ENCODE data around the gene KCNAB2. TPM values are rescaled to one million over a fixed set of nuclear protein-coding genes. Genes with fewer than 3 reads are reported as not detected.
"Not testable (repeated sequence)": the region's sequence is repeated elsewhere in the genome, so short reads cannot be mapped to it uniquely, and the experiment has no call there.

The KCNAB2 gene
- total and polyA plus RNA-seq, 4 donors, result 7.5 to 48.3 (median 41.1) TPM

DNA sequence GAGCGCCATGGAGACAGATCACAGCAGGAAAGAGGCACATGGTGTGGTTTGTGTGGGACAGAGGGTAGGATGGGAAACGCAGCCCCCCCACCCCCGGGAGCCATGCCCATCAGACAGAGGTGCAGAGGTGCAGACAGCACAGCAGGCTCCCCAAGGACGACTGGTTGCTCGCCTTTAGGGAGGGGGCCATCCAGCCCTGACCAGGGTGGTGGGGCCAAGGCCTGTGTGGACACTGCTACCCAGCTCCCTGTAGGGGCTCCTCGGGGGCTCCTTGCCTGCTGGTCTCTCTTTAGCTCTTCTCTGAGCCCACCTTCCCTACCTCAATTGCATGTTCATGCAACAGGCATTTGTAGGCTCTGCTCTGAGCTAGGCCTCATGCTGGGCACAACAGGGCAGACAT, 3.7 kb downstream of the KCNAB2 start:
- Histone ChIP-seq H3K27me3 (ENCODE audit: control insufficient read depth, insufficient read depth, low read length) (no peaks in the 10 kb centered on the region), H3K36me3 (ENCODE audit: control insufficient read depth, insufficient read depth, low read length) (peaks cover 17% of the 10 kb centered on the region), H3K27ac (ENCODE audit: low read depth, low read length) (no peak overlapping the region), H3K4me3 (ENCODE audit: low read depth, low read length) (no peak overlapping the region), H3K4me1 (ENCODE audit: control insufficient read depth, insufficient read depth, low read length) (peaks cover 17% of the 10 kb centered on the region), H3K9me3 (ENCODE audit: control insufficient read depth, insufficient read depth, low read length) (no peaks in the 10 kb centered on the region)
- WGBS (ENCODE audit: insufficient coverage), result 77% methylated on average over 5 of the region's 6 CpGs
- DNase-seq (ENCODE audit: low read depth in 4 of 6, low spot score in 6 of 6), result no peak

GRCh38 chr1:6051423-6051822, 5.7 kb downstream of the KCNAB2 start:
- Histone ChIP-seq H3K4me3 (ENCODE audit: low read depth, low read length) (no peak overlapping the region), H3K4me1 (ENCODE audit: control insufficient read depth, insufficient read depth, low read length) (peaks cover 10% of the 10 kb centered on the region), H3K36me3 (ENCODE audit: control insufficient read depth, insufficient read depth, low read length) (peaks cover 14% of the 10 kb centered on the region), H3K27ac (ENCODE audit: low read depth, low read length) (no peak overlapping the region), H3K27me3 (ENCODE audit: control insufficient read depth, insufficient read depth, low read length) (no peaks in the 10 kb centered on the region), H3K9me3 (ENCODE audit: control insufficient read depth, insufficient read depth, low read length) (no peaks in the 10 kb centered on the region)
- no peak for DNase-seq (ENCODE audit: low read depth in 4 of 6, low spot score in 6 of 6)
- 81% methylated on average over 18 of the region's 23 CpGs for WGBS (ENCODE audit: insufficient coverage)

DNA sequence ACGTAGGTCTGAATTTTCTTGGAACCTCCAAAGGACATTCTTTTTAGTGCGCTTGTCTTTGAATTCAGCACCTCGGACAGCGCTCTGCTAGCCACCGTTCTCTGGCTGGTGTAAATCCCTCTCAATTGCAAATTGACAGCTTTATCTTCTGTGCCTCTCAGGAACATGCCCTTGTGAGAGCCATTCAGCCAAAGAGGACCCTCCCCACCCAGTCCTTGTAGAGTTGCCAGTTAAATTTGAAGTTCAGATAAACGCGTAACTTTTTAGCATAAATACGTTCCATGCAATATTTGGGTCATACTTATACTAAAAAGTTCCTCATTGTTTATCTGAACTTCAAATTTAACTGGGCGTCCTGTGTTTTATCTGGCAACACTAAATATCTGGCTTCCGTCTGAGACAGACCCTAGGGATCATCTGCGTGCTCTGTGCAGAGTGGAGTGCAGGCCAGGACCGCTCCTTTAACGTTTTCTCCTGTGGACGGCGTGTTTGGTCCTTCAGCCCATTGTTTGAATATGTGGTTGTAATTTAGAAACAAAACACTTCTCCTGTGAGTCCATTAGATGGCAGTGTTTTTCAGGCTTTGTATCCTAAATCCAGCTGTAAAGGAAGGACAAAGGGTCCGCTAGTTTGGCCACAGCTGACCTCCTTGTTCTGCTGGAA, 7.0 kb downstream of the KCNAB2 start:
- DNase-seq (ENCODE audit: low read depth in 4 of 6, low spot score in 6 of 6), result peak; percentile 44 to 94 (median 68)
- Histone ChIP-seq H3K27me3 (ENCODE audit: control insufficient read depth, insufficient read depth, low read length) (no peaks in the 10 kb centered on the region), H3K4me3 (ENCODE audit: low read depth, low read length) (no peak overlapping the region), H3K36me3 (ENCODE audit: control insufficient read depth, insufficient read depth, low read length) (peaks cover 11% of the 10 kb centered on the region), H3K9me3 (ENCODE audit: control insufficient read depth, insufficient read depth, low read length) (no peaks in the 10 kb centered on the region), H3K4me1 (ENCODE audit: control insufficient read depth, insufficient read depth, low read length) (peaks cover 10% of the 10 kb centered on the region), H3K27ac (ENCODE audit: low read depth, low read length) (no peak overlapping the region)
- 3% methylated on average over 14 of the region's 16 CpGs for WGBS (ENCODE audit: insufficient coverage)

- 13% methylated on average over 8 of the region's 8 CpGs for WGBS (ENCODE audit: insufficient coverage)
- H3K9me3 ChIP-seq (ENCODE audit: control insufficient read depth, insufficient read depth, low read length), result no peaks in the 10 kb centered on the region
- H3K27me3 ChIP-seq (ENCODE audit: control insufficient read depth, insufficient read depth, low read length), result no peaks in the 10 kb centered on the region
- H3K27ac ChIP-seq (ENCODE audit: low read depth, low read length), result no peak overlapping the region
- peaks cover 11% of the 10 kb centered on the region for H3K36me3 ChIP-seq (ENCODE audit: control insufficient read depth, insufficient read depth, low read length)
- no peak overlapping the region for H3K4me3 ChIP-seq (ENCODE audit: low read depth, low read length)
- no peak for DNase-seq (ENCODE audit: low read depth in 4 of 6, low spot score in 6 of 6)
- peaks cover 10% of the 10 kb centered on the region for H3K4me1 ChIP-seq (ENCODE audit: control insufficient read depth, insufficient read depth, low read length)
These were observed 7.5 kb downstream of the KCNAB2 start for GRCh38 chr1:6053206-6053546.

DNA sequence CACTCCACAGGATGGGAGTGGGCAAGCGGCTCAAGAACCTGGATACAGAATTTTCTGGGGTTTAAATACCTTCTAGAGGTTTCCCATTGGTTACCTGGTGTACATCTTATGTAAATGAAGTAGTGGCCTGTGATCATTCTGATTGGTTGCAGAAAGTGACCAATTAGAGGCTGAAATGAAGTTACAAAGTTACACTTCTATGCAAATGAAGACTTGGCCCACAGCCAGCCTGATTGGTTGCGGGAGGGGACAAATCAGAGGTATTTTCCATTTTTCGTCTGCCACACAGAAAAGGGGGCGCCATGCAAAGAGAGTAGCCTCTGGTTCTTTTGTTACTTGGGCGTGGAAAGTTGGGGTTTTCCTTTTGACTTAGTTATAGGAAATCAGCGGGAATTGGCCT, 8.9 kb downstream of the KCNAB2 start:
- no peaks in the 10 kb centered on the region for H3K27me3 ChIP-seq (ENCODE audit: control insufficient read depth, insufficient read depth, low read length)
- peaks cover 5% of the 10 kb centered on the region for H3K36me3 ChIP-seq (ENCODE audit: control insufficient read depth, insufficient read depth, low read length)
- no peak overlapping the region for H3K4me3 ChIP-seq (ENCODE audit: low read depth, low read length)
- H3K9me3 ChIP-seq (ENCODE audit: control insufficient read depth, insufficient read depth, low read length), result no peaks in the 10 kb centered on the region
- H3K4me1 ChIP-seq (ENCODE audit: control insufficient read depth, insufficient read depth, low read length), result peaks cover 23% of the 10 kb centered on the region
- DNase-seq (ENCODE audit: low read depth in 4 of 6, low spot score in 6 of 6), result no peak
- H3K27ac ChIP-seq (ENCODE audit: low read depth, low read length), result no peak overlapping the region
- WGBS (ENCODE audit: insufficient coverage), result 86% methylated on average over 6 of the region's 6 CpGs

DNA sequence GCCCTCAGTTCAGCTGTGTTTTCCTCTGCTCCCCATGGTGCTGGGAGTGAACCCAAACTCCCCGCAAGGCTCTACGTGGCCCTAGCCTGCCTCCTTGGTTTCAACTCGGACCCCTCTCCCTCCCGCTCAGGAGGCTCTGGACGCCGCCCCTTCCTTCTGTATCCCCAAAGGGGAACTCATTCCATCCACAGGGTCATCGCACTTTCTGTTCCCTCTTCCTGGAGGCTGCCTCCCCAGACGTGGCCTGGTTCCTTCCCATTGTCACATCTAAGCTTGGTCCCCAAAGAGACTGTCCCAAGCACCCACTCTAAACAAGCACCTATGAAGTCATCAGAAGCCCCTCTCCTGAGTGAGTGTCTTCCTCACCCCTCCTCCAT, 10.9 kb downstream of the KCNAB2 start:
- DNase-seq (ENCODE audit: low read depth in 4 of 6, low spot score in 6 of 6), result no peak
- H3K36me3 ChIP-seq (ENCODE audit: control insufficient read depth, insufficient read depth, low read length), result peaks cover 10% of the 10 kb centered on the region
- H3K9me3 ChIP-seq (ENCODE audit: control insufficient read depth, insufficient read depth, low read length), result no peaks in the 10 kb centered on the region
- peaks cover 23% of the 10 kb centered on the region for H3K4me1 ChIP-seq (ENCODE audit: control insufficient read depth, insufficient read depth, low read length)
- no peak overlapping the region for H3K27ac ChIP-seq (ENCODE audit: low read depth, low read length)
- no peak overlapping the region for H3K4me3 ChIP-seq (ENCODE audit: low read depth, low read length)
- no peaks in the 10 kb centered on the region for H3K27me3 ChIP-seq (ENCODE audit: control insufficient read depth, insufficient read depth, low read length)
- 77% methylated on average over 8 of the region's 8 CpGs for WGBS (ENCODE audit: insufficient coverage)

DNA sequence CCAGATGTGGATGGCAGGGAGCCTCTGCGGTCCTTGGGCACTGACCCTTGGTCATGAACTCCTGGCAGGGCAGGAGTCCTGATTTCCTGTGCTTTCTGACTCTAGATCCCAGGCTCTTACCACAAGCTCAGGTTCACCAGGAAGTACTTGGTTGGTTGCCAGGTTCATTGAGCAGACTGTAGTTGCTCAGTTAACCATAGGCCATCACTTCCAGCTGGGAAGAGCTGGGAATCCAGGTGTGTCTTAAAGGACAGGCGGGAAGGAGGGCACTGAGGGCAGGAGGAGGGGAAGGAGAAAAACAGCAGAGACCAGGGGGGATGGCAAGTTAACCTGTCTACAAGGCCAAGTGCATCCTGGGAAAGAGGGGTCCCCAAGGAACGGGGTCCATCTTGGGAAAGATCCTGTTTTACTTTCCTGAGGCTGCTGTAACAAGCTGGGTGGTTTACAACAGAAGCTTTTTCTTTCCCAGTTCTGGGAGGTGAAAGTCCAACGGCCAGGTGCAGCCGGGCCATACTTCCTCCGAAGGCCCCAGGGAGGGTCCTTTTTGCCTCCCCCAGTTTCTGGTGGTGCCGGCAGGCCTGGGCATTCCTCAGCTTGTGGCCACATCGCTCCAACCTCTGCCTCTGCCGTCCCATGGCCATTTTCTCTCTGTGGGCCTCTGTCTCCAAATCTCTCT, 11.6 kb downstream of the KCNAB2 start:
- 93% methylated on average over 8 of the region's 9 CpGs for WGBS (ENCODE audit: insufficient coverage)
- Histone ChIP-seq H3K4me3 (ENCODE audit: low read depth, low read length) (no peak overlapping the region), H3K9me3 (ENCODE audit: control insufficient read depth, insufficient read depth, low read length) (no peaks in the 10 kb centered on the region), H3K27ac (ENCODE audit: low read depth, low read length) (no peak overlapping the region), H3K36me3 (ENCODE audit: control insufficient read depth, insufficient read depth, low read length) (peaks cover 9% of the 10 kb centered on the region), H3K27me3 (ENCODE audit: control insufficient read depth, insufficient read depth, low read length) (no peaks in the 10 kb centered on the region), H3K4me1 (ENCODE audit: control insufficient read depth, insufficient read depth, low read length) (peaks cover 23% of the 10 kb centered on the region)
- no peak for DNase-seq (ENCODE audit: low read depth in 4 of 6, low spot score in 6 of 6)

DNA sequence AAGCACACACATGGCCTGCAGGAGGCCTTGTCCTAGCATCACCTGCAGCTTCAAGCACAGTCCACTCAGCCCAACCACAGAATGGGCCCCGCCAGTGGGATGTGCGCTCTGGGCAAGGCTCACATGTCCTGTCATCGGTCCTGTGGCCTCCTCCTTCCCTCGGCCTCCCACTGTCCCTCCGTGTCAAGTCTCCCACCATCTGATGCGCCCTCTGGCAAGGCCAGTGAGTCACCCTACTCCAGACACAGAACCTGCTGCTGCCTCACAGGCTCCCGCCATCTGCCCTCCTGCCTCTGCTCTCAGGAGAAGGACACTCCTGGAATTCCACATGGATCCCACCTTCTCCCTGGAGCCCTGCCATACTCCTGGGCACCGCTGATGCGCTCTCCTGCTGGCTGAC, 14.2 kb downstream of the KCNAB2 start:
- WGBS (ENCODE audit: insufficient coverage), result 86% methylated on average over 9 of the region's 9 CpGs

GRCh38 chr1:6062670-6063069, 17.0 kb downstream of the KCNAB2 start:
- no peak for DNase-seq (ENCODE audit: low read depth in 4 of 6, low spot score in 6 of 6)
- WGBS (ENCODE audit: insufficient coverage), result 94% methylated on average over 5 of the region's 6 CpGs
- Histone ChIP-seq H3K27ac (ENCODE audit: low read depth, low read length) (no peak overlapping the region), H3K4me3 (ENCODE audit: low read depth, low read length) (no peak overlapping the region), H3K9me3 (ENCODE audit: control insufficient read depth, insufficient read depth, low read length) (no peaks in the 10 kb centered on the region), H3K36me3 (ENCODE audit: control insufficient read depth, insufficient read depth, low read length) (peaks cover 28% of the 10 kb centered on the region), H3K27me3 (ENCODE audit: control insufficient read depth, insufficient read depth, low read length) (no peaks in the 10 kb centered on the region), H3K4me1 (ENCODE audit: control insufficient read depth, insufficient read depth, low read length) (peaks cover 27% of the 10 kb centered on the region)

More for the DNA sequence above, 14.2 kb downstream of the KCNAB2 start:
- Histone ChIP-seq H3K4me1 (ENCODE audit: control insufficient read depth, insufficient read depth, low read length) (peaks cover 19% of the 10 kb centered on the region), H3K27ac (ENCODE audit: low read depth, low read length) (no peak overlapping the region), H3K36me3 (ENCODE audit: control insufficient read depth, insufficient read depth, low read length) (peaks cover 9% of the 10 kb centered on the region), H3K27me3 (ENCODE audit: control insufficient read depth, insufficient read depth, low read length) (no peaks in the 10 kb centered on the region), H3K9me3 (ENCODE audit: control insufficient read depth, insufficient read depth, low read length) (no peaks in the 10 kb centered on the region), H3K4me3 (ENCODE audit: low read depth, low read length) (no peak overlapping the region)
- no peak for DNase-seq (ENCODE audit: low read depth in 4 of 6, low spot score in 6 of 6)

DNA sequence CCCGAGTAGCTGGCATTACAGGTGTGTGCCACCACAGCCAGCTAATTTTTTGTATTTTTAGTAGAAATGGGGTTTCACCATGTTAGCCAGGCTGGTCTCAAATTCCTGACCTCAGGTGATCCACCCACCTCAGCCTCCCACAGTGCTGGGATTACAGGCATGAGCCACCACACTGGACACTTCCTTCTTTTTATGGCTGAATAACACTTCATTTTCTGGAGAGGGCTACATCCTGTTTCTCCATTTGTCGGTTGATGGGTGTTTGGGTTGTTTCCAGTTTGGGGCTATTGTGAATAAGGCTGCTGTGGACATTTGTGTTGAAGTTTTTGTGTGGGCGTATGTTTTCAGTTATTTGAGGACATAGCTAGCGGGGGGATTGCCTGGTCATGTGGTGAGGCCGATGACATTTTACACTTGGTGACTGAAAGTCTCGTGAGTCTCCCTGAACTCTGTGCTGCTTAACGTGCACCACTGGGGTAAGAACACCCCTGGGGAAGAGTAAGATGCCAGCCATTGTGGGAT, 17.9 kb downstream of the KCNAB2 start:
- Histone ChIP-seq H3K36me3 (ENCODE audit: control insufficient read depth, insufficient read depth, low read length) (peaks cover 30% of the 10 kb centered on the region), H3K4me1 (ENCODE audit: control insufficient read depth, insufficient read depth, low read length) (peaks cover 27% of the 10 kb centered on the region)
- 88% methylated on average over 5 of the region's 7 CpGs for WGBS (ENCODE audit: insufficient coverage)
- H3K4me3 ChIP-seq (ENCODE audit: low read depth, low read length); H3K9me3 ChIP-seq (ENCODE audit: control insufficient read depth, insufficient read depth, low read length); DNase-seq (ENCODE audit: low read depth in 4 of 6, low spot score in 6 of 6); H3K27ac ChIP-seq (ENCODE audit: low read depth, low read length); H3K27me3 ChIP-seq (ENCODE audit: control insufficient read depth, insufficient read depth, low read length): not testable (repeated sequence)
